ENCODE results near the gene CBX2.
A peak's percentile ranks its signal among the peaks of the same experiment; 100 is the strongest.

CBX2 gene

DNA sequence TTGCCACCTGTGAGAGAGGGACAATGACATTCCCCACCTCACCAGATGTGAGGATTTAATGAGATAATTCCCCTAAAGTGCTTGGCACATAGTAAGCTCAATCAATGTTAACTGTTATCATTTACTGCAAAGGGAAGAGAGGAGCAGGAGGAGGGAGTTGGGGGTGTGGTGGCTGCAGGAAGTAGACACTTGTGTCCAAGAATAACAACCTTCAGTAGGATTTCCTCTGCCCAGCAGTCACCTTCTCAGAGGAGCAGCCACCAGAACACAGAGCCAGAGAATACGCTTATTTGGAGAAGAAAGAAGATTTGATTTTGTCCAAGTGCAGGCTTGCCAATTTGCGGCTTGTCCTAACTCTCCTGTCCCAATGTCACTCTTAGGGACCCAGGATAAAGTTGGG, 51.1 kb downstream of the CBX2 start:
- Mint-ChIP-seq H3K9me3 (no peaks in the 10 kb centered on the region), H3K4me1 (peaks cover 24% of the 10 kb centered on the region), H3K36me3 (peaks cover 9% of the 10 kb centered on the region), H3K27ac (no peak overlapping the region), H3K27me3 (peaks cover 24% of the 10 kb centered on the region), H3K4me3 (no peak overlapping the region)
- no peak for ATAC-seq

DNA sequence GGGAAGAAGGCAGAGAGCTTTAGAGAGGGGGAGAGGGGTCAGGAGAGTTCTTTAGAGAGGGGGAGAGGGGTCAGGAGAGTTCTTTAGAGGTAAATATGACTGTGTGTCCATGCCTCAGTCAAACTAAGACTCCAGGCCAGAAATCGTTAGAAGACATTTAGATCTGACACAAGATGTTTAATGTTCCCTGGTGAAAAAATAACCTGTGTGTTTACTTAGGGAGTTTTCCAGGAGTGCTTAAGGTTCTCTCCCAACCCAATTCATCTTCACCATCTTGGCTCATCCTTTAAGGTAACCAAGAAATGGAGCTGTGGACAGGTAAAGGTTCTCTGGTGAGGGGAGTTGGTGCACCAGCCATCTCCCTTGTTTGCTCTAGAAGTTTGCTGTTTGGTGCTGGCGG, 51.5 kb downstream of the CBX2 start:
- Mint-ChIP-seq H3K27me3 (peaks cover 20% of the 10 kb centered on the region), H3K4me1 (peaks cover 26% of the 10 kb centered on the region), H3K27ac (no peak overlapping the region), H3K4me3 (no peak overlapping the region), H3K36me3 (peaks cover 11% of the 10 kb centered on the region), H3K9me3 (no peaks in the 10 kb centered on the region)
- ATAC-seq = no peak

DNA sequence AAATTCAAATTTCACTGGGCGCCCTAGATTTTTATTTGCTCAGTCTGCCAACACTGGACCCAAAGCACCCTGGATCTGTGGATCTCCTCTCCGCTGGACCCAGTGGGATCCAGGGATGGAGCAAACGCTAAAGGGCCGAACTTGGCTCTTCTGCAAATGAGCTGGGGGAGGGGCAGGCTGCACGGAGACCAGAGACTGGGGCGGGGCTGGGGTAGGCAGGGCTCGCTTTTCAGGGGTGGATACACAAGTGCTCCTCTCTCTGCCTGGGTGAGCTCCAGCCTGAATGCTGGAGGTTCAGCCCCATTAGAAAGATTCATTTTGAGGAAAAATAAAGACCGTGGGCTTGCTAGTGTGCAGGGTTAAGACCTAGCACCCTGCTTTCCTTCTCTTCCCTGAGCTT, 52.4 kb downstream of the CBX2 start:
- H3K4me3 Mint-ChIP-seq = no peak overlapping the region
- H3K9me3 Mint-ChIP-seq = no peaks in the 10 kb centered on the region
- peaks cover 34% of the 10 kb centered on the region for H3K4me1 Mint-ChIP-seq
- H3K36me3 Mint-ChIP-seq = peaks cover 19% of the 10 kb centered on the region
- no peak overlapping the region for H3K27ac Mint-ChIP-seq
- no peak for ATAC-seq
- H3K27me3 Mint-ChIP-seq = peaks cover 15% of the 10 kb centered on the region

DNA sequence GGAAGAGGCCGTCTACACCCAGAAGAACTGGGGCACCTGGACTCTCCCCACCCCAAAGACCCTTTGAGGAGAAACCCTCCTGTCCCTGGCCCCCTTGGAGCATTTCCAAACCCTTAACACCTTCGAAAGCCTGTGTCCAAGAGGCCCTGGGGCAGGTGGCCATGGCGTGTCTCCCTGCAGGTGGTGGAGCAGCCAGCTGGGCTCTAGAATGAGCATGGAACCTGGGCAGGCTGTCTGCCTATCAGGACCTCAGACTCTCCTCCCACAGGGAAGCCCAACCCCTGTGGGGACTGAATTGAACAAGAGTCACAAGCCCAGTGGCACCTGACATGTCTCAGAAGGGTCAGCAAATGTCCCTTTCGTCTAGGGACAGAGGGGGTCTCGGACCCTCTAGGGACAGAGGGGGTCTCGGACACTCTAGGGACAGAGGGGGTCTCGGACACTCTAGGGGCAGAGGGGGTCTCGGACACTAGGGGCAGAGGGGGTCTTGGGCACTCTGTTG, 52.9 kb downstream of the CBX2 start:
- Mint-ChIP-seq H3K27ac (no peak overlapping the region), H3K4me3 (no peak overlapping the region), H3K4me1 (peaks cover 34% of the 10 kb centered on the region), H3K9me3 (no peaks in the 10 kb centered on the region), H3K36me3 (peaks cover 24% of the 10 kb centered on the region), H3K27me3 (peaks cover 10% of the 10 kb centered on the region)
- no peak for ATAC-seq

DNA sequence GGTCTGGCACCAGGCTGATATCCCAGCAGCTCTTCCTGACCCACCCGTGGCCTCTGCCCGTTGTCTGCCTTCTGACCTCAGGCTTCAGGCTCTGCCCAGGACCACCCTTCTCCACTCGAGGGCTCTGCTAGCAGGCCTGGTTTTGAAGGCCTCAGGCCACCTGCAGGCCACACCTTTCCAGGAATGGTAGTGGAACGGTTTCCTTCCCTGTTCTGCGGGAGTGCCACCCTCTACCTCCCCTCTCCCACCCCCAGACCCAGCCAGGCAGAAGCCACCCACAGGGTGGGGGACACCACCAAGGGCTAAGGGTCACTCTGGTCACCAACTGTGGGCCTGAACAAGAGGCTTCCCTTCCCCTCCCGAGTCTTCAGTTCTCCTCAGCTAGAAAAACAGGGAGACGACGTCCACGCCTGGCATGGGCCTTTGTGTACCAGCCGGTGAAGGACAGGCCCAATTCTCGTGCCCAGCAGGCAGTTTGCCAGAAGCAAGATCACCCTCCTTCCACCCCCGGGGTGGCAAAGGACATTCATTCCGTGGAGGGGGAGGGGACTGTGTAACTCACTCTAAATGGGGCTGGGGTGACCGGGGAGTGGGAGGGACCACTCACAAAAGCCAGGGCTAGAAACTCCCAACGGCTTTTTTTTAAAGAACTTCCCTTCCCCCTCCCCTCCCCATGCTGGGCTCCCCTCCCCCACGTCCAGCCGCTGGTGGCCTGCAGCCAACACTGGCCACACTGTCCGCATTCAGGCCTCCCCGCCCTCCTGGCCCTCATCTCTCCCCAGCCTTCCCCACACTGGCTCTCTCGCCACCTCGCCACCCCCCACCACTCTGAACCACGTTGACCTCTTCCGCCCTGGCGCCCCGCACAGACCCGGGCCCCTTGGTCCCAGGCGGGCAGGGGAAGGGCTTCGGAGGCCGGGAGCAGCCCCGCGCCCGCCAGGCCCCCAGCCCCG, 53.6 kb downstream of the CBX2 start:
- no peaks in the 10 kb centered on the region for H3K9me3 Mint-ChIP-seq
- no peak for ATAC-seq
- H3K27ac Mint-ChIP-seq = no peak overlapping the region
- H3K36me3 Mint-ChIP-seq = peaks cover 25% of the 10 kb centered on the region
- H3K4me1 Mint-ChIP-seq = peaks cover 28% of the 10 kb centered on the region
- H3K4me3 Mint-ChIP-seq = no peak overlapping the region
- H3K27me3 Mint-ChIP-seq = peaks cover 3% of the 10 kb centered on the region

DNA sequence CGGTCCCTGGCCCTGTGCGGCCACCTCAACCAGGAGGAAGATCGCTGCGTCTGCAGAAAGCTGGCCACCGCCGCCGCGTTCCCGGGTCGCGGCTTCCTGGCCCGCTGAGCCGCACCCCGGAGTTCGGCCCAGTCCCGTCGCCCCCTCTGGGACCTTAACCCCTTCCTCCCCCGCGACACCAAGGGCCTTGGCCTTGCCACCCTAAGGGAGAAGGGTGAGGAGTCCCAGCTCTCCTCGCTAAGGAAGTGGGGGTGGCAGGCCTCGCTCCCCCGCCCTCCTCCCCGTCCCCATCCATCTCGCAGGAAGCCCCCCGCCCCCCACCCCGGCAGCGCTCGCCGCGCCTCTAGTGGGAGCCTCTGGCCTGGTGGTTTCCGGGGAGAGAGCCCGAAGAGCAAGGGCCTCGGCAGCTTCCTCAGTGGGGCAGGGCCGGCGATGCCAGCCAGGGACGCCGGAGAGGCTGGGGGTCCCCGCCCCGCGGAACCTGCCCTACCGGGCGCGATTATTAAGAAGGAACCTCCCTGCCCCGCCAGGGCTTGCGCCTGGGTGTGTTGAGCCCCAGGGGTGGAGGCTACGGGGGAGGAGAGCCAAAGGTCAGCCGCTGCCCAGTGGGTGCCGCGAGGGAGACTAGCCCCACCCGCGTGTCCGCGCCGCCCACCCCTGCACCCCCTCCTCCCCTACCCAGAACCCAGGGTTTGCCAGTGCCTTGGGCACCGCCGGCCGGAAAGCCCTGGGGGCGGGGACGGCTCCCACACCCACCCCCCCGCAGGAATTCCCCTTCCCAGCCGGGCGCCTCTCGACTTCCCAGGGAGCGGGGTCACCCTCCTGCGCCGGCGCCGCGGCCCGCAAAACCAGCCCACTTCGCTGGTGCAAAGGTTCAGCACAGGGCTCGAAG, 54.5 kb downstream of the CBX2 start:
- Mint-ChIP-seq H3K27ac (no peak overlapping the region), H3K27me3 (no peaks in the 10 kb centered on the region), H3K4me3 (no peak overlapping the region), H3K4me1 (peaks cover 35% of the 10 kb centered on the region), H3K36me3 (peaks cover 25% of the 10 kb centered on the region), H3K9me3 (no peaks in the 10 kb centered on the region)
- no peak for ATAC-seq

DNA sequence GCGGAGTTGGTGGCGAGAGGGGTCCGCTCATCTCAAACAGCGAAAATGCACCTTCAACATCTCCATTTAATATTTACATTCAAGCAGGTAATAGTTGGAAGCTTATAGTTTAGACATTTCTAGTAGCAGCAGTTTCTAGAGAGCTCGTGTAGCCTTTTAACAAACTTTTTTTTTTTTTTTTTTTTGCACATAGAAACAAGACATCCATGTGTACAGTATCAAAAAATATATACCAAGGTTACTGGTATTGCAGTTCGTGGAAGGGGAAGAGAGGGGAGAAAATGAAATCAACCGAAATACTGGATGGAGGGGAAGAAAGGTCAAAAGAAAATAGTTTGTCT, 55.1 kb downstream of the CBX2 start:
- H3K4me1 Mint-ChIP-seq = peaks cover 41% of the 10 kb centered on the region
- H3K27ac Mint-ChIP-seq = no peak overlapping the region
- no peaks in the 10 kb centered on the region for H3K27me3 Mint-ChIP-seq
- no peak overlapping the region for H3K4me3 Mint-ChIP-seq
- H3K9me3 Mint-ChIP-seq = no peaks in the 10 kb centered on the region
- no peak for ATAC-seq
- H3K36me3 Mint-ChIP-seq = peaks cover 25% of the 10 kb centered on the region

DNA sequence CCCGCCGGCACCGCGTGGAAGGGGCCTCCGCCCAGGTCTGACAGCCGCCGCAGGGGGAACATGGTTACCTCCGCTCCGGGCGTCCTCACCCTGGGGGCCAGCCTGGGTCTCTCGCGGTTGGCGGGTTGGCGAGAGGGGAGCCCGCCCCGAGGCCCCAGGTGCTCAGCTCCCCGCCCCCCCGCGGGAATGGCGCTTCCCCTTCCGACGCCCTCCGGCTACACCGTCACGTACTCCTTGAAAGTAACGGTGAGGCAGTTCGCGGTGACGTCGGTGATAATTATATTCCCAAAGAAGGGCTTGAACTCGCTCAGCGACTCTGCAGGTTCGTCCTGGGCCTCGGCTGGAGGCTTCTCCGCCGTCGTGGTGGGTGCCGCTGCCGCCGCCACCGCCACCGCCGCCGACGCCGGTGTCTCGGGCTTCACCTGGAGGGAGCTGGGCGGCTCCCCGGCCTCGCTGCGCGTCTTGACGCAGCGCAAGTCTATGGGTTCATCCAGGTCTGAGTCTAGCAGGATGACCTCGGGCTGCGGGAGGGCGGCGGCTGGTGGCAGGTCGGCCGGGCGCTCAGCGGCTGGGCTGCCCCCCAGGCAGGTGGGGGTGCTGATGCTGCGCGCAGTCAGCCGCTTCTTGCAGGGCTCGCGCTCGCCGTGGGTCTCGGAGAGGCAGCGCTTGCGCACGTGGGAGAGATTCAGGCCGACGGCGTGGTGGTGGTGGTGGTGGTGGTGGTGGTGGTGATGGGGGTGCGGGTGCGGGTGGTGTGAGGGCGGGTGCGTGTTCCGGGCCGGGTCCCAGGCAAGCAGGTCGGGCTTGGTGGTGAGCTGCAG, 56.0 kb downstream of the CBX2 start:
- ATAC-seq = no peak
- H3K36me3 Mint-ChIP-seq = peaks cover 25% of the 10 kb centered on the region
- no peak overlapping the region for H3K4me3 Mint-ChIP-seq

GRCh38 chr17:79834565-79835469, 56.9 kb downstream of the CBX2 start:
- peaks cover 25% of the 10 kb centered on the region for H3K36me3 Mint-ChIP-seq
- H3K4me3 Mint-ChIP-seq = no peak overlapping the region
- H3K27ac Mint-ChIP-seq = no peak overlapping the region
- peaks cover 3% of the 10 kb centered on the region for H3K27me3 Mint-ChIP-seq
- no peaks in the 10 kb centered on the region for H3K9me3 Mint-ChIP-seq
- peaks cover 46% of the 10 kb centered on the region for H3K4me1 Mint-ChIP-seq
- ATAC-seq = no peak

More for the DNA sequence above, 56.0 kb downstream of the CBX2 start:
- Mint-ChIP-seq H3K4me1 (peaks cover 45% of the 10 kb centered on the region), H3K9me3 (no peaks in the 10 kb centered on the region), H3K27me3 (no peaks in the 10 kb centered on the region), H3K27ac (no peak overlapping the region)

DNA sequence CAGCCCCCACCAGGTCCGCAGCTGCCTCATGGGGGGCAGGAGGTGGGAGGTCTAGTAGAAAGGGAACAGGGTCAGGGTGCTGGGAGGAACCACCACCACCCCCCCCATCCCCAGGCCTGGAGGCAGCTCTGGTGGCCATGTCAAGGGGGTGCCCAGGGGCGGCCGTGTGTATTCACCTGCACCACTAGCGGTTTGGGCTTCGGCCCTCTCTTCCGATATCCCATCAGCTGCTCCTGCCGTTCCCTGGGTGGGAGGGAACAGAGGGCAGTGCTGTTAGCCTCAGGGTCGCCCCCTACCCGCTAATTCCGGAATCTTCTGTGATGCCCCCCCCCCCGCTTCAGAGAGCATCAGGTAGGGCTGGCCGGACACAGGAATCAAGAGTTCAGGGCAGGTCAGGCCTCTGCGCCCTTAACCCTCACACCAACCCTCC, 57.5 kb downstream of the CBX2 start:
- Mint-ChIP-seq H3K27ac (no peak overlapping the region), H3K4me3 (no peak overlapping the region), H3K27me3 (peaks cover 10% of the 10 kb centered on the region), H3K36me3 (peaks cover 25% of the 10 kb centered on the region), H3K4me1 (peaks cover 50% of the 10 kb centered on the region), H3K9me3 (no peaks in the 10 kb centered on the region)
- no peak for ATAC-seq

DNA sequence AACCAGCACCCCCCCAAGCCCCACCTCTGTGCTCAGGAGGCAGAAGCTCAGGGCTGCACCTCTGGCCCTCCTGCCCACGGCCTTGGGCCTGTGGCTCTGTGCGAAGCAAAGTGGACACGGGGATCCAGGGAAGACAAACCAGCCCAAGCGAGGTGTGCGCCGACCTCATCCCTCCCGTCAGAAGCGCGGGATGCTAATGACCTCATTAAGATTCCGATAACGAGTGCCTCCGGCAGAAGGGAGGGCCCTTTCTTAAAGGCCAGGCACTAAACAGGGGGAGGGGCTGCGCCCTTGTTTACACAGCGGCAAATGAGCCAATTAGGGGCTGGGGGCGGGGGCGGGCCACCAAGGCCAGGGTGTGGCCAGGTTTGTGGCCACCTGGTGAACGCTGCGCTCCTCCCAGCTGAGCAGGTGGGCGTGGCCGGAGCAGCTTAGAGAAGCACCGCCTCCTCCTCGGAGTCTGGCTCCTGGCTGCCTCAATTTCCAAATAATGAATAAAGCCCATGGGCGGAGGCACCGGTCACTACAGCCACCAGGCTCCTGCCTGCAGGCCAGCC, 58.1 kb downstream of the CBX2 start:
- peaks cover 15% of the 10 kb centered on the region for H3K27me3 Mint-ChIP-seq
- H3K4me3 Mint-ChIP-seq = no peak overlapping the region
- H3K9me3 Mint-ChIP-seq = no peaks in the 10 kb centered on the region
- peaks cover 25% of the 10 kb centered on the region for H3K36me3 Mint-ChIP-seq
- ATAC-seq = no peak
- no peak overlapping the region for H3K27ac Mint-ChIP-seq
- H3K4me1 Mint-ChIP-seq = peaks cover 47% of the 10 kb centered on the region

DNA sequence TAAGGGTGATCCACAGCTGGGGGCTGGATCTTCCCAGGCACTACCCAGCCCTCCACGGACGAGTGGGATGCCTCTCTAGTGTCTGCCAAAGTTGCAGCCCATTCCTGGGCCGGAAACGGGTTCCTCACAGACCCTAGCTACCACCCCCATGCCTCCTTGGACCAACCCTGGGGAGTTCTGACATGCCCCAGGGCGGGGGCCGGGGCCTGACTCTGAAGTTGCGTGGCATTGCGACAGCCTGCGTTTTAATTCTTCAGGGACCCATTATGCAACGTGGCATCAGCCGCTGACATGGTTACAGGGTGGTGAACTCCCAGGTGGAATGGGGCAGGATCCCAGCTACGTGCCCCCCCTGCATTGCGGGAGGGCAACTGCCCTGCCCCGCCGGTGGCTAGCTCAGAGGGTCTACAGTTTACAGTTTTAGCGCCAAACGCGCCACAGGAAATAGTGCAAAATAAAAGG, 58.6 kb downstream of the CBX2 start:
- peaks cover 52% of the 10 kb centered on the region for H3K4me1 Mint-ChIP-seq
- ATAC-seq = no peak
- H3K4me3 Mint-ChIP-seq = peak overlapping the region; percentile 91
- peaks cover 25% of the 10 kb centered on the region for H3K36me3 Mint-ChIP-seq
- H3K27ac Mint-ChIP-seq = peak overlapping the region; percentile 92
- H3K27me3 Mint-ChIP-seq = peaks cover 19% of the 10 kb centered on the region
- H3K9me3 Mint-ChIP-seq = no peaks in the 10 kb centered on the region

DNA sequence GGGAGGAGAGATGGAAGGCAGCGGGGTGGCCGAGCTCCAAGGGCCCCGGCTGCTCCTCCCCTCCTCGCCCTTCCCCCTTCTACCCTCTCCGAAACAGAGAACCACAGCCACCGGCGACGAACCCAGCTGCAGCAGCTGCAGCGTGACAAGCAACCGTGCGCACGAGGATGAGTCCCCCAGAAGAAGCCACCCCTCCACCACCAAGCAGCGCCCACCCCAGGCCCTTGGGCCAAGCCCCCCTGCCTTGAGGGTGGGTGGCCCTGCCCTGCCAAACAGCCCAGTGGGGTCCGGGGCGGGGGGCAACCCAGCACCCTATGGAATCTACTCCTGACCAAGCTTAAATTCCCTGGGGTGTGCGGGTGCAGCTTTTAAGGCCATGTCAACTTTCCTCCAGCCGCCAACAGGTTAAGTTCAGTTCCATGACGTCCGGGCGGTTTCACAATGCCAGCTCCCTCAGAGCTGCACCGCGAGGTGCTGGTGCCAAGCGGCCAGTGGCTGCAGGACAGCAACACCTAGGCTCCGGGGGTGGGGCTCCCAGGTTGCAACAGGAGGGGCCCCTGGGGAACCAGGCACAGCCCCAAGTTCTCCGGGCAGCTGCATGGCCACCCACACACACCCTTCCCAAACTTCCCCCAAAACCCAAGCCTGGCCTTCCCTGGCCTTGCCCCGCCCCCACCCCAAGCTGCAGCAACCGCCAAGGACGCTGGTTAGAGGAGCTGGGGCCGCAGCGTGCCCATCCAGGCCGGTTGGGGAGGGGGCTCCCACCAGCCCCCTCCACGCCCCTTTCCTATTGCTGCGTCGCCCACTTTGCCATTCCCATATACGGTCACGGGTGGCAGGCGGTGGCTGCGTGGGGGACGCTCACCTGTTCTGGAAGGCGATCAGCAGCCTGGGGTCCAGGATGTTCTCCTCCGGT, 59.3 kb downstream of the CBX2 start:
- peak; percentile 65 for ATAC-seq
- peaks cover 25% of the 10 kb centered on the region for H3K36me3 Mint-ChIP-seq
- peak overlapping the region; percentile 92 for H3K27ac Mint-ChIP-seq
- peak overlapping the region; percentile 91 for H3K4me3 Mint-ChIP-seq
- H3K4me1 Mint-ChIP-seq = peaks cover 58% of the 10 kb centered on the region
- peaks cover 26% of the 10 kb centered on the region for H3K27me3 Mint-ChIP-seq
- no peaks in the 10 kb centered on the region for H3K9me3 Mint-ChIP-seq
